Breast epithelium (tissue), 3 donors: ENCODE data around the gene PRR5L.

ENCODE experiments used
- POLR2A ChIP-seq: fragments of 450-650 bp; IDR thresholded peaks from one replicate; pipeline ENCODE4 v1.6.1; 2016; ENCODE audit warnings: antibody characterized with exemption, mild to moderate bottlenecking, moderate library complexity
- POLR2AphosphoS5 ChIP-seq, 3 donors: sonication (generic); formaldehyde crosslinking; IDR thresholded peaks; one replicate each; pipeline ENCODE4 v1.6.1; 2017; ENCODE audit warnings: antibody characterized with exemption in 3 of 3
- TF ChIP-seq, protein P1 (sequence below), 3 donors: fragments of 450-650 bp; IDR thresholded peaks; one replicate each; pipeline ENCODE4 v1.5.1; 2016 to 2017; ENCODE audit warnings: antibody characterized with exemption in 3 of 3, mild to moderate bottlenecking in 3 of 3, moderate library complexity in 3 of 3

DNA sequence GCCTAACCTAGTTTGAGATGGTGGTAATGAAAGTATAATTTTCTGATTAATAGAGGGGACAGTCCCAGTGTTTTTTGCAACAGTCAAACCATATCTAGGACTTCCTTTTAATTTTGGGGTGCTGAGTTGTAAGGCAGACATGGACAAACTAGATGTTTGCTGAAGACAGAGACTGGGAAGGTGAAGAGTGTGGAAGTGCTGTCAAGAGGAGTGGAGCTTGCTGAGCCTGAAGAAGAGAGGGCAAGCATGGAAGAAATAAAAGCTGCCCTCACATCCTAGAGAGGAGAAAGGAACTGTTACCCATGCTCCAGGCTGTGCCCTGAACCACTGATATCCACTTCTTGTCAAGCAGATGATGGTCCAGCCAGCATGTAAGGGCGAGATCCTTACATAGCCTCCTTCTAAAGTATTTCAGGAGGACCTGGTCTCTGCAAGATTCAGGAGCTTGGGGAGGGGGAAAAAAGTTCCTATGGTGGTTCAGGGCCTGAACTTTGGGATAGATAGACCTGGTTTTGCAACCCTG, 51.4 kb downstream of the PRR5L start:
- TF ChIP-seq, protein P1, sequence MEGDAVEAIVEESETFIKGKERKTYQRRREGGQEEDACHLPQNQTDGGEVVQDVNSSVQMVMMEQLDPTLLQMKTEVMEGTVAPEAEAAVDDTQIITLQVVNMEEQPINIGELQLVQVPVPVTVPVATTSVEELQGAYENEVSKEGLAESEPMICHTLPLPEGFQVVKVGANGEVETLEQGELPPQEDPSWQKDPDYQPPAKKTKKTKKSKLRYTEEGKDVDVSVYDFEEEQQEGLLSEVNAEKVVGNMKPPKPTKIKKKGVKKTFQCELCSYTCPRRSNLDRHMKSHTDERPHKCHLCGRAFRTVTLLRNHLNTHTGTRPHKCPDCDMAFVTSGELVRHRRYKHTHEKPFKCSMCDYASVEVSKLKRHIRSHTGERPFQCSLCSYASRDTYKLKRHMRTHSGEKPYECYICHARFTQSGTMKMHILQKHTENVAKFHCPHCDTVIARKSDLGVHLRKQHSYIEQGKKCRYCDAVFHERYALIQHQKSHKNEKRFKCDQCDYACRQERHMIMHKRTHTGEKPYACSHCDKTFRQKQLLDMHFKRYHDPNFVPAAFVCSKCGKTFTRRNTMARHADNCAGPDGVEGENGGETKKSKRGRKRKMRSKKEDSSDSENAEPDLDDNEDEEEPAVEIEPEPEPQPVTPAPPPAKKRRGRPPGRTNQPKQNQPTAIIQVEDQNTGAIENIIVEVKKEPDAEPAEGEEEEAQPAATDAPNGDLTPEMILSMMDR (IDR thresholded peaks at IDR 0.05) = no peak
- TF ChIP-seq POLR2A = no peak
- no peak for TF ChIP-seq POLR2AphosphoS5 (IDR thresholded peaks at IDR 0.05)
